ENCODE data around the gene EID2.

The EID2 gene

GRCh38 chr19:39539518-39540332 lies at the start of gene EID2:
EID2 (minus strand) TSS chr19:39540161; CDS start chr19:39540079, 82 bp downstream.
- H4K20me1 ChIP-seq = peaks cover 36% of the 10 kb centered on the region
- peak within 1 kb of the TSS; percentile 83 for H3K4me3 ChIP-seq
- peak within 1 kb of the TSS; percentile 93 for H3K27ac ChIP-seq
- peaks cover 25% of the 10 kb centered on the region for H3K4me1 ChIP-seq
- peaks cover 8% of the 10 kb centered on the region; the same call in 1 of the 2 replicates for H3K36me3 ChIP-seq
- peak within 1 kb of the TSS; percentile 95 for H3K9ac ChIP-seq
- no peaks in the 10 kb centered on the region for H3K9me3 ChIP-seq
- TF ChIP-seq Cebpa-rat (IDR thresholded peaks at IDR 0.05) = no peak
- peak within 1 kb of the TSS; percentile 83 for H3K4me2 ChIP-seq
- no peaks in the 10 kb centered on the region for H3K27me3 ChIP-seq

- H3K4me3 ChIP-seq = no peak overlapping the region
- no peak overlapping the region for H3K9ac ChIP-seq
- no peaks in the 10 kb centered on the region for H3K36me3 ChIP-seq
- no peak overlapping the region for H3K27ac ChIP-seq
- H3K4me1 ChIP-seq = peaks cover 2% of the 10 kb centered on the region; the same call in 1 of the 2 replicates
- H4K20me1 ChIP-seq = no peaks in the 10 kb centered on the region
- H3K4me2 ChIP-seq = no peak overlapping the region
- no peaks in the 10 kb centered on the region for H3K27me3 ChIP-seq
- H3K9me3 ChIP-seq = no peaks in the 10 kb centered on the region
- TF ChIP-seq Cebpa-rat (IDR thresholded peaks at IDR 0.05) = no peak
These were observed 48.1 kb upstream of the EID2 start for GRCh38 chr19:39588066-39588465.

- no peak overlapping the region for H3K4me2 ChIP-seq
- no peak overlapping the region for H3K27ac ChIP-seq
- H3K36me3 ChIP-seq = no peaks in the 10 kb centered on the region
- H3K9me3 ChIP-seq = no peaks in the 10 kb centered on the region
- H3K9ac ChIP-seq = no peak overlapping the region
- H3K27me3 ChIP-seq = no peaks in the 10 kb centered on the region
- no peak for TF ChIP-seq Cebpa-rat (IDR thresholded peaks at IDR 0.05)
- no peak overlapping the region for H3K4me3 ChIP-seq
- no peaks in the 10 kb centered on the region for H4K20me1 ChIP-seq
- H3K4me1 ChIP-seq = peaks cover 5% of the 10 kb centered on the region; the same call in 1 of the 2 replicates
These were observed 47.5 kb upstream of the EID2 start for GRCh38 chr19:39587496-39587895.

GRCh38 chr19:39582891-39583625 lies 43.1 kb upstream of the EID2 start:
- Histone ChIP-seq H3K4me2 (no peak overlapping the region), H3K27me3 (no peaks in the 10 kb centered on the region), H3K27ac (no peak overlapping the region), H3K36me3 (no peaks in the 10 kb centered on the region), H4K20me1 (no peaks in the 10 kb centered on the region), H3K9ac (no peak overlapping the region), H3K4me3 (no peak overlapping the region), H3K9me3 (no peaks in the 10 kb centered on the region; the same call in 1 of the 2 replicates), H3K4me1 (peaks cover 5% of the 10 kb centered on the region; the same call in 1 of the 2 replicates)
- no peak for TF ChIP-seq Cebpa-rat (IDR thresholded peaks at IDR 0.05)

- H4K20me1 ChIP-seq = no peaks in the 10 kb centered on the region
- H3K27ac ChIP-seq = no peak overlapping the region
- no peak overlapping the region for H3K4me2 ChIP-seq
- no peaks in the 10 kb centered on the region; the same call in 1 of the 2 replicates for H3K9me3 ChIP-seq
- H3K27me3 ChIP-seq = no peaks in the 10 kb centered on the region
- H3K36me3 ChIP-seq = no peaks in the 10 kb centered on the region
- no peak overlapping the region for H3K4me3 ChIP-seq
- H3K9ac ChIP-seq = no peak overlapping the region
- no peak for TF ChIP-seq Cebpa-rat (IDR thresholded peaks at IDR 0.05)
- H3K4me1 ChIP-seq = peaks cover 5% of the 10 kb centered on the region; the same call in 1 of the 2 replicates
These were observed 42.5 kb upstream of the EID2 start for GRCh38 chr19:39582442-39582841.

GRCh38 chr19:39568604-39569003 lies 28.6 kb upstream of the EID2 start:
- Histone ChIP-seq H3K4me1 (no peaks in the 10 kb centered on the region), H3K27ac (no peak overlapping the region), H3K4me2 (no peak overlapping the region), H3K36me3 (no peaks in the 10 kb centered on the region), H3K4me3 (no peak overlapping the region), H3K9me3 (no peaks in the 10 kb centered on the region), H3K9ac (no peak overlapping the region), H3K27me3 (no peaks in the 10 kb centered on the region), H4K20me1 (no peaks in the 10 kb centered on the region)
- no peak for TF ChIP-seq Cebpa-rat (IDR thresholded peaks at IDR 0.05)

GRCh38 chr19:39566064-39566463 lies 26.1 kb upstream of the EID2 start:
- no peak overlapping the region for H3K4me3 ChIP-seq
- H3K4me1 ChIP-seq = no peaks in the 10 kb centered on the region
- H4K20me1 ChIP-seq = no peaks in the 10 kb centered on the region
- H3K36me3 ChIP-seq = no peaks in the 10 kb centered on the region
- no peaks in the 10 kb centered on the region for H3K9me3 ChIP-seq
- no peaks in the 10 kb centered on the region for H3K27me3 ChIP-seq
- H3K9ac ChIP-seq = no peak overlapping the region
- H3K27ac ChIP-seq = no peak overlapping the region
- no peak for TF ChIP-seq Cebpa-rat (IDR thresholded peaks at IDR 0.05)
- H3K4me2 ChIP-seq = no peak overlapping the region

GRCh38 chr19:39563408-39563807 lies 23.4 kb upstream of the EID2 start:
- Histone ChIP-seq H3K4me1 (no peaks in the 10 kb centered on the region), H3K27me3 (no peaks in the 10 kb centered on the region), H3K4me2 (no peak overlapping the region), H3K9me3 (no peaks in the 10 kb centered on the region), H4K20me1 (no peaks in the 10 kb centered on the region), H3K36me3 (no peaks in the 10 kb centered on the region), H3K4me3 (no peak overlapping the region), H3K27ac (no peak overlapping the region), H3K9ac (no peak overlapping the region)
- no peak for TF ChIP-seq Cebpa-rat (IDR thresholded peaks at IDR 0.05)

GRCh38 chr19:39558624-39559117 lies 18.7 kb upstream of the EID2 start:
- no peaks in the 10 kb centered on the region for H3K9me3 ChIP-seq
- H3K4me3 ChIP-seq = no peak overlapping the region
- no peak overlapping the region for H3K27ac ChIP-seq
- no peaks in the 10 kb centered on the region for H3K36me3 ChIP-seq
- H3K4me1 ChIP-seq = 0 out of 2 replicates have a peak, but pooled peaks cover 5% of the 10 kb centered on the region
- H3K27me3 ChIP-seq = no peaks in the 10 kb centered on the region
- H3K4me2 ChIP-seq = no peak overlapping the region
- TF ChIP-seq Cebpa-rat (IDR thresholded peaks at IDR 0.05) = no peak
- H3K9ac ChIP-seq = no peak overlapping the region
- no peaks in the 10 kb centered on the region for H4K20me1 ChIP-seq
